DOHH2 (cell line): Measurements from ENCODE around the gene MEX3C.

Experiments
- EZH2phosphoT487 ChIP-seq: fragments of 200-600 bp; sonication (generic); IDR thresholded peaks from 2 replicates; pipeline ENCODE4 v1.6.1; 2017; ENCODE audit warnings: borderline replicate concordance, mild to moderate bottlenecking, antibody characterized with exemption, low read length, moderate library complexity, mixed read lengths
- TF ChIP-seq, protein P1 (sequence below): fragments of 200-600 bp; sonication (generic); IDR thresholded peaks from one replicate; pipeline ENCODE4 v1.5.1; 2014; ENCODE audit warnings: antibody characterized with exemption, mild to moderate bottlenecking, low read depth, low read length; ENCODE audit not compliant: poor library complexity, severe bottlenecking

- TF ChIP-seq, protein P1, sequence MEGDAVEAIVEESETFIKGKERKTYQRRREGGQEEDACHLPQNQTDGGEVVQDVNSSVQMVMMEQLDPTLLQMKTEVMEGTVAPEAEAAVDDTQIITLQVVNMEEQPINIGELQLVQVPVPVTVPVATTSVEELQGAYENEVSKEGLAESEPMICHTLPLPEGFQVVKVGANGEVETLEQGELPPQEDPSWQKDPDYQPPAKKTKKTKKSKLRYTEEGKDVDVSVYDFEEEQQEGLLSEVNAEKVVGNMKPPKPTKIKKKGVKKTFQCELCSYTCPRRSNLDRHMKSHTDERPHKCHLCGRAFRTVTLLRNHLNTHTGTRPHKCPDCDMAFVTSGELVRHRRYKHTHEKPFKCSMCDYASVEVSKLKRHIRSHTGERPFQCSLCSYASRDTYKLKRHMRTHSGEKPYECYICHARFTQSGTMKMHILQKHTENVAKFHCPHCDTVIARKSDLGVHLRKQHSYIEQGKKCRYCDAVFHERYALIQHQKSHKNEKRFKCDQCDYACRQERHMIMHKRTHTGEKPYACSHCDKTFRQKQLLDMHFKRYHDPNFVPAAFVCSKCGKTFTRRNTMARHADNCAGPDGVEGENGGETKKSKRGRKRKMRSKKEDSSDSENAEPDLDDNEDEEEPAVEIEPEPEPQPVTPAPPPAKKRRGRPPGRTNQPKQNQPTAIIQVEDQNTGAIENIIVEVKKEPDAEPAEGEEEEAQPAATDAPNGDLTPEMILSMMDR = no peak
- TF ChIP-seq EZH2phosphoT487 = no peak
Observed at GRCh38 chr18:51127664-51128063, 69.8 kb downstream of the MEX3C start.
